ENCODE data around the gene EVI5. TPM values are rescaled to one million over a fixed set of nuclear protein-coding genes. Genes with fewer than 3 reads are reported as not detected.

The EVI5 gene
- total RNA-seq, 1 donor from 2014 or later: 13.7 TPM

DNA sequence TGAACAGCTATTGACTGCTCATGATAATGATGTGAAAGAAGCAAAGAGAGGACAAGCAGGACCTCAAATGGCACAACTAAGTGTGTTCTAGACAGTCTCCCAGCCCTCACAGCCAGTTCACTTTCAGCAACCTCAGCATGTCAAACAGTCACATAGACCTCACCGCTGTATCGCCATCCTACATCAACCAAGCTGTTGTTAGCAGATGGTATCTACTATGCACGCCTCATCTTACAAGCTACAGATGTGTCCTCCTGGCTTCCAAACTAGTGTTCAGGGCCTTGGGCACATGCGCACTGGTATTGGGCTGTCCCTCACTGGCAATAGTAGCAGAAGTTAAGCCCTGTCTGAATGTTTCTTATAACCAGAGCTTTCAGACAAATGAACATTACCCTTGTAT, 28.4 kb downstream of the EVI5 start:
- Histone ChIP-seq H3K36me3 (no peaks in the 10 kb centered on the region), H3K4me1 (no peaks in the 10 kb centered on the region), H3K79me2 (ENCODE audit: low read depth) (no peaks in the 10 kb centered on the region), H3K4me3 (no peak overlapping the region), H3F3A (ENCODE audit: low read depth) (no peaks in the 10 kb centered on the region), H3K9me3 (ENCODE audit: low read depth) (no peaks in the 10 kb centered on the region), H4K20me1 (ENCODE audit: low read depth) (no peaks in the 10 kb centered on the region), H3K9ac (no peak overlapping the region), H2AFZ (replicated peaks) (no peak overlapping the region), H3K4me2 (no peak overlapping the region), H3K27ac (no peak overlapping the region), H3K27me3 (no peaks in the 10 kb centered on the region)
- no peak overlapping the region for H3K27ac Mint-ChIP-seq
- no peaks in the 10 kb centered on the region for H3K27me3 Mint-ChIP-seq (ENCODE audit: insufficient read depth, low read depth)
- H3K4me1 Mint-ChIP-seq: no peaks in the 10 kb centered on the region
- TF ChIP-seq, protein P1, sequence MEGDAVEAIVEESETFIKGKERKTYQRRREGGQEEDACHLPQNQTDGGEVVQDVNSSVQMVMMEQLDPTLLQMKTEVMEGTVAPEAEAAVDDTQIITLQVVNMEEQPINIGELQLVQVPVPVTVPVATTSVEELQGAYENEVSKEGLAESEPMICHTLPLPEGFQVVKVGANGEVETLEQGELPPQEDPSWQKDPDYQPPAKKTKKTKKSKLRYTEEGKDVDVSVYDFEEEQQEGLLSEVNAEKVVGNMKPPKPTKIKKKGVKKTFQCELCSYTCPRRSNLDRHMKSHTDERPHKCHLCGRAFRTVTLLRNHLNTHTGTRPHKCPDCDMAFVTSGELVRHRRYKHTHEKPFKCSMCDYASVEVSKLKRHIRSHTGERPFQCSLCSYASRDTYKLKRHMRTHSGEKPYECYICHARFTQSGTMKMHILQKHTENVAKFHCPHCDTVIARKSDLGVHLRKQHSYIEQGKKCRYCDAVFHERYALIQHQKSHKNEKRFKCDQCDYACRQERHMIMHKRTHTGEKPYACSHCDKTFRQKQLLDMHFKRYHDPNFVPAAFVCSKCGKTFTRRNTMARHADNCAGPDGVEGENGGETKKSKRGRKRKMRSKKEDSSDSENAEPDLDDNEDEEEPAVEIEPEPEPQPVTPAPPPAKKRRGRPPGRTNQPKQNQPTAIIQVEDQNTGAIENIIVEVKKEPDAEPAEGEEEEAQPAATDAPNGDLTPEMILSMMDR (IDR thresholded peaks at IDR 0.05): no peak
- no peak for TF ChIP-seq EZH2 (IDR thresholded peaks at IDR 0.05)
- H3K4me3 Mint-ChIP-seq: no peak overlapping the region
- peaks cover 3% of the 10 kb centered on the region for H3K9me3 Mint-ChIP-seq
- no peaks in the 10 kb centered on the region for H3K36me3 Mint-ChIP-seq
- DNase-seq (ENCODE audit: low spot score): no peak

DNA sequence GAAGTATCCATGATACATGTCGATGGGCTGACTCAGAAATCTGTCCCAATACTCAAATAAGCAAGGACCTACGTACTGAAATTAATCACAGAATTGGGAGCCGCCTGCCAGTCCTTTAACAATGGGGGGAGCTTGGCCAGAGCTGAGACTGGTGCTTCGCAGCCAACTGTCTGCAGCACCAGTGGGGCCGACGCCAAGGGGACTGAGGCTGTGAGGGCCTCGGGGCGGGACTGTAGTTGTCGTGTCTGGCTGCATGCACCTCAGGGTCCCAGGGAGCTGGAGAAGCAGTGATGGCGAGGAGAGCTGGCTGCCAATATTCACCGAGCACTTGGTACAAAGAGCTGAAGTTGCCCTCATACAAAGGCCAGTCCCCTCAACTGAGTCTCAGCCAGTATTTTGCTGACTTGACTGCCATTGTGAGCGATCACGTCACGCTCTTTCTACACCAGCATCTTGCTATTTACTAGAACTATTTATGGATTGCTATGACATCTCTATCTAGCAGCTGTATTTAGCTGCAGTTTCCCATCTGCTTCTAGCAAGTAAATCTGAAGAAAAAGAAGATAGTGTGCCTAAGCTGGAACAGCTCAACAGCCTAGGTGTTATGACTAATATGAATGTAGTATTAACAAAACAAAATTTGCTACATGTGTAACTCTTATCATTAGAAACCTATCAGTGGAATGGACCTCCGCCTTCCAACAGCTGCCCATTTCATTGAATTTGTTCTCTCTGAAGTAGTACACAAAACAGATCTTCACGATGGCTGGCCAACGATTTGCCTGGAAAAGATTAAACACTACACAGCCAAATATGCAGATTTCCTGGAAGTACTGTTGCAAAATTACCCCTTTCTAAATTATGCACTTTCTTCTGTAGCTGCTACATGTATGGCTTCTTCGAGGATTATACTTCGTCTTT, 29.1 kb downstream of the EVI5 start:
- no peaks in the 10 kb centered on the region for H4K20me1 ChIP-seq (ENCODE audit: low read depth)
- no peaks in the 10 kb centered on the region for H3K4me1 ChIP-seq
- H3K9ac ChIP-seq: no peak overlapping the region
- H3K9me3 ChIP-seq (ENCODE audit: low read depth): no peaks in the 10 kb centered on the region
- TF ChIP-seq, protein P1 (IDR thresholded peaks at IDR 0.05): no peak
- no peak for TF ChIP-seq EZH2phosphoT487 (IDR thresholded peaks at IDR 0.05)
- TF ChIP-seq EZH2 (IDR thresholded peaks at IDR 0.05): no peak
- H3K4me3 ChIP-seq: no peak overlapping the region
- no peaks in the 10 kb centered on the region for H3K27me3 ChIP-seq
- no peaks in the 10 kb centered on the region for H3K79me2 ChIP-seq (ENCODE audit: low read depth)
- Mint-ChIP-seq H3K36me3 (no peaks in the 10 kb centered on the region), H3K27me3 (ENCODE audit: insufficient read depth, low read depth) (no peaks in the 10 kb centered on the region), H3K4me3 (no peak overlapping the region), H3K9me3 (peaks cover 3% of the 10 kb centered on the region), H3K4me1 (no peaks in the 10 kb centered on the region), H3K27ac (no peak overlapping the region)
- no peak overlapping the region for H3K27ac ChIP-seq
- H3F3A ChIP-seq (ENCODE audit: low read depth): no peaks in the 10 kb centered on the region
- no peak overlapping the region for H2AFZ ChIP-seq (replicated peaks)
- no peak for DNase-seq (ENCODE audit: low spot score)
- no peaks in the 10 kb centered on the region for H3K36me3 ChIP-seq
- no peak overlapping the region for H3K4me2 ChIP-seq

DNA sequence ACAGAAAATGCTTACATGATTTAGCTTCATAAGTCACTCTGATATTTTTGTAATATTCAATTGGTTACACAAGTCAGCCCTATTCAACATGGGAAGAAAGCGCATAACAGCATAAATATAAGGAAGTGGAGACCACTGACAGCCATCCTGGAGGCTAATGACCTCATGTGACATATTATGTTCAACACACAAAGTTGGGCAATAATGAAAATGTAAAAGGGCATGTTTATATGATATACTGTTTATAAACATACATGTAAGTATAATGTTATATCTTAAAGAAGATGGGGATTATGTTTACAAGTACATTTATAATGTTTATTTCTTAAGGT, 30.2 kb downstream of the EVI5 start:
- no peaks in the 10 kb centered on the region for H3K79me2 ChIP-seq (ENCODE audit: low read depth)
- H3K9ac ChIP-seq: no peak overlapping the region
- no peaks in the 10 kb centered on the region for H3K4me1 Mint-ChIP-seq
- H3K27ac Mint-ChIP-seq: no peak overlapping the region
- no peaks in the 10 kb centered on the region for H4K20me1 ChIP-seq (ENCODE audit: low read depth)
- H3F3A ChIP-seq (ENCODE audit: low read depth): no peaks in the 10 kb centered on the region
- TF ChIP-seq EZH2 (IDR thresholded peaks at IDR 0.05): no peak
- no peak for TF ChIP-seq EZH2phosphoT487 (IDR thresholded peaks at IDR 0.05)
- TF ChIP-seq, protein P1 (IDR thresholded peaks at IDR 0.05): no peak
- no peak overlapping the region for H2AFZ ChIP-seq (replicated peaks)
- no peaks in the 10 kb centered on the region for H3K36me3 ChIP-seq
- H3K4me2 ChIP-seq: no peak overlapping the region
- H3K36me3 Mint-ChIP-seq: no peaks in the 10 kb centered on the region
- H3K4me3 Mint-ChIP-seq: no peak overlapping the region
- no peaks in the 10 kb centered on the region for H3K4me1 ChIP-seq
- H3K27me3 Mint-ChIP-seq (ENCODE audit: insufficient read depth, low read depth): no peaks in the 10 kb centered on the region
- H3K9me3 ChIP-seq (ENCODE audit: low read depth): no peaks in the 10 kb centered on the region
- no peak for DNase-seq (ENCODE audit: low spot score)
- H3K27me3 ChIP-seq: no peaks in the 10 kb centered on the region
- no peak overlapping the region for H3K27ac ChIP-seq
- H3K4me3 ChIP-seq: no peak overlapping the region
- peaks cover 3% of the 10 kb centered on the region for H3K9me3 Mint-ChIP-seq

Measured in neural progenitor cell (in vitro differentiated cells).